Choroid plexus epithelial cell (primary cell): ENCODE results near the gene ZNF782.
"Not testable (repeated sequence)": the region's sequence is repeated elsewhere in the genome, so short reads cannot be mapped to it uniquely, and the experiment has no call there.

Source experiments
- DNase-seq: peaks from one replicate; pipeline ENCODE4 v3.0.0-alpha.2; 2010; ENCODE audit warnings: low read depth
- H3K4me3 ChIP-seq: 2 replicates; pipeline ENCODE4 v1.5.1; 2011; ENCODE audit warnings: low read depth, mild to moderate bottlenecking, control low read depth, low read length, moderate library complexity
- CTCF ChIP-seq: conservative IDR thresholded peaks from 2 replicates; pipeline ENCODE4 v1.5.1; 2011; ENCODE audit warnings: low read depth, mild to moderate bottlenecking, control low read depth, inconsistent platforms, low read length, moderate library complexity

Gene ZNF782

GRCh38 chr9:96844040-96844439 lies 10.3 kb downstream of the ZNF782 start:
- no peak overlapping the region for H3K4me3 ChIP-seq
- DNase-seq = no peak
- TF ChIP-seq CTCF = no peak

- TF ChIP-seq CTCF = no peak
- DNase-seq = no peak
- no peak overlapping the region for H3K4me3 ChIP-seq
Observed at GRCh38 chr9:96818533-96818932, 35.8 kb downstream of the ZNF782 start.

- no peak for TF ChIP-seq CTCF
- no peak for DNase-seq
- no peak overlapping the region for H3K4me3 ChIP-seq
Observed at GRCh38 chr9:96817973-96818372, 36.3 kb downstream of the ZNF782 start.

GRCh38 chr9:96813607-96814006 lies 40.7 kb downstream of the ZNF782 start:
- no peak for DNase-seq
- no peak overlapping the region for H3K4me3 ChIP-seq
- no peak for TF ChIP-seq CTCF

GRCh38 chr9:96798959-96799358 lies 55.4 kb downstream of the ZNF782 start:
- H3K4me3 ChIP-seq, DNase-seq: not testable (repeated sequence)

- no peak overlapping the region for H3K4me3 ChIP-seq
- no peak for DNase-seq
- no peak for TF ChIP-seq CTCF
Observed at GRCh38 chr9:96784021-96784420, 70.3 kb downstream of the ZNF782 start.

GRCh38 chr9:96782235-96782634 lies 72.1 kb downstream of the ZNF782 start:
- TF ChIP-seq CTCF = no peak
- no peak for DNase-seq
- H3K4me3 ChIP-seq = no peak overlapping the region

- TF ChIP-seq CTCF = no peak
- DNase-seq = no peak
- no peak overlapping the region for H3K4me3 ChIP-seq
Observed at GRCh38 chr9:96781552-96781951, 72.8 kb downstream of the ZNF782 start.
